ENCODE data around the gene SLC29A1. TPM values are rescaled to one million over a fixed set of nuclear protein-coding genes. Genes with fewer than 3 reads are reported as not detected.

The SLC29A1 gene
- 15.9 TPM for total RNA-seq

GRCh38 chr6:44223319-44224028 is at the start of gene SLC29A1:
Gene SLC29A1 (plus strand): TSS chr6:44223595. CDS start chr6:44227314, 3,719 bp downstream.

GRCh38 chr6:44216677-44217331 is 6.6 kb upstream of the SLC29A1 start, which contains the start of gene MYMX:
Gene MYMX (plus strand): TSS chr6:44216926. CDS start chr6:44217472, 546 bp downstream.

GRCh38 chr6:44246663-44247337 is 23.4 kb downstream of the SLC29A1 start, which contains the start of gene HSP90AB1:
Gene HSP90AB1 (plus strand): TSS chr6:44247101. CDS start chr6:44248630, 1,529 bp downstream.

GRCh38 chr6:44257025-44257752 is 33.8 kb downstream of the SLC29A1 start, which contains the start of gene SLC35B2:
Gene SLC35B2 (minus strand): TSS chr6:44257528. CDS start chr6:44257410, 118 bp downstream.

GRCh38 chr6:44265007-44265721 is 41.8 kb downstream of the SLC29A1 start, which contains the start of gene NFKBIE:
Gene NFKBIE (minus strand): TSS chr6:44265551. CDS start chr6:44265346, 205 bp downstream.

GRCh38 chr6:44269921-44270525 is 46.6 kb downstream of the SLC29A1 start, which contains the start of gene TMEM151B:
Gene TMEM151B (plus strand): TSS chr6:44270450. CDS start chr6:44270743, 293 bp downstream.

Small RNA genes within 50 kb of the gene (small RNA-seq; reads per million reads assigned to genes)
- not detected for gene RN7SL811P

Other genes starting within 250 kb of the SLC29A1 start
- 39.7 TPM for gene MRPL14, start 96.1 kb upstream of the SLC29A1 start, total RNA-seq
- gene TMEM63B, start 96.0 kb upstream of the SLC29A1 start, total RNA-seq = 60.9 TPM
- gene CAPN11, start 64.8 kb upstream of the SLC29A1 start, total RNA-seq = not detected
- not detected for gene MYMX, start 6.7 kb upstream of the SLC29A1 start, total RNA-seq
- gene HSP90AB1, start 23.5 kb downstream of the SLC29A1 start, total RNA-seq = 534 TPM
- 33.2 TPM for gene SLC35B2, start 33.9 kb downstream of the SLC29A1 start, total RNA-seq
- 6.7 TPM for gene NFKBIE, start 42.0 kb downstream of the SLC29A1 start, total RNA-seq
- 40.8 TPM for gene TMEM151B, start 46.9 kb downstream of the SLC29A1 start, total RNA-seq
- gene AARS2, start 89.8 kb downstream of the SLC29A1 start, total RNA-seq = 11.8 TPM
- 1.2 TPM for gene SPATS1, start 119.1 kb downstream of the SLC29A1 start, total RNA-seq
- 37.4 TPM for gene CDC5L, start 164.1 kb downstream of the SLC29A1 start, total RNA-seq